Esophagus squamous epithelium (tissue), 5 donors: ENCODE data around the gene TP53I11. TPM values are rescaled to one million over a fixed set of nuclear protein-coding genes. Genes with fewer than 3 reads are reported as not detected.

Source experiments
- DNase-seq: peaks from one replicate; lab custom pipeline; 2025; lab: John Stamatoyannopoulos, UW
- H3K27ac ChIP-seq, 4 donors: fragments of 200-600 bp; sonication (generic); one replicate each; pipeline ENCODE4 v1.5.1; 2016 to 2019; ENCODE audit warnings: mild to moderate bottlenecking in 1 of 4
- H3K27me3 ChIP-seq, 4 donors: fragments of 200-600 bp; sonication (generic); 1 replicate in 3 of 4; 2 replicates in 1 of 4; pipeline versions ENCODE4 v1.5.1 to v1.6.0; 2017 to 2021; ENCODE audit warnings: antibody characterized with exemption in 1 of 4
- H3K36me3 ChIP-seq, 3 donors: fragments of 200-600 bp; sonication (generic); one replicate each; pipeline ENCODE4 v1.5.1; 2016 to 2019
- H3K4me1 ChIP-seq, 3 donors: fragments of 200-600 bp; sonication (generic); one replicate each; pipeline ENCODE4 v1.5.1; 2017 to 2019
- H3K4me3 ChIP-seq, 4 donors: fragments of 200-600 bp; sonication (generic); 1 replicate in 3 of 4; 2 replicates in 1 of 4; pipeline ENCODE4 v1.5.1; 2016 to 2019; ENCODE audit warnings: mild to moderate bottlenecking in 2 of 4, moderate library complexity in 1 of 4
- H3K9me3 ChIP-seq, 3 donors: fragments of 200-600 bp; sonication (generic); one replicate each; pipeline ENCODE4 v1.5.1; 2016 to 2019
- CTCF ChIP-seq, 6 experiments: fragments of 450-650 bp in 4 of 6; fragments of 200-600 bp in 2 of 6; sonication (generic) in 2 of 6; IDR thresholded peaks; one replicate each; pipeline ENCODE4 v1.5.1; 2016 to 2019; ENCODE audit warnings: antibody characterized with exemption in 6 of 6, mild to moderate bottlenecking in 4 of 6, moderate library complexity in 4 of 6
- POLR2A ChIP-seq, 4 donors: fragments of 450-650 bp; IDR thresholded peaks; one replicate each; pipeline ENCODE4 v1.6.1; 2017; ENCODE audit warnings: antibody characterized with exemption in 4 of 4, mild to moderate bottlenecking in 4 of 4, moderate library complexity in 3 of 4
- WGBS, 2 donors: methylation state at CpG; one replicate each; pipeline ENCODE4 v1.1.5; 2018; 5-methylcytosine and 5-hydroxymethylcytosine counted together
- intact Hi-C: fragments of 100-400 bp; cut with DNase I; formaldehyde crosslinking; loops from one replicate; pipeline ENCODE4 v1.15.0; 2022
- total RNA-seq, 4 donors: library from RNA; depleted of rRNA; stranded (reverse); fragments of >200 nt; gene quantifications; one replicate each; pipeline ENCODE4 v1.1.0, GENCODE V29; 2016
- donor health status: DM: yes; HTN: yes; CAD: no.

Gene TP53I11
- total RNA-seq, 4 donors from 2014 or later, result 27.3 to 32.1 (median 29.0) TPM

DNA sequence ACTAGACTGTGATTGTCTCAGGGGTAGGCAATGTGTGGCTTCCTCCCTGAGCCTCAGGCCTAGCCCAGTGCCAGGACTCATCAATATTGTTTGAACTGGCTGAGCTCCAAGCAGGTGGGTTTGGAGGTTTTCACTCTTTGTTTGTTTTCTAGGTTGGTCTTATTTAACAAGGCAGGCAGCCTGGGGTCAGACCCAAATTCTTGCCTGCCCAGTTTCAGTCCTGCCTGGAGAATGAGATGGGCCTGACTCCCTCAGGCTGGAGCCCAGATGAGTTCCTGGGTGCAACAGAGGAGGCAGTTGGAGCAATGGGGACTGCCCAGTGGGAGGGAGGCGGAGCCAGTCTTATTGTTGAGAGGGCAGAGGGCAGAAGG, 28.3 kb upstream of the TP53I11 start:
- 88% methylated on average over 1 of the region's 1 CpG; no CpG with 5 or more reads in 1 of the 2 donors for WGBS, 2 donors
- H3K27me3 ChIP-seq, result peaks cover 0 to 26% (median 0%) of the 10 kb centered on the region in 4 donors
- H3K4me3 ChIP-seq, result no peak overlapping the region
- H3K9me3 ChIP-seq, result no peaks in the 10 kb centered on the region
- no peaks in the 10 kb centered on the region for H3K36me3 ChIP-seq
- no peak for DNase-seq
- peak overlapping the region; percentile 34 to 83 (median 61) for H3K27ac ChIP-seq
- intact Hi-C loops, result no loop called here
- peaks cover 5 to 43% (median 28%) of the 10 kb centered on the region in 3 donors for H3K4me1 ChIP-seq
- no peak for TF ChIP-seq CTCF (IDR thresholded peaks at IDR 0.05)
- TF ChIP-seq POLR2A (IDR thresholded peaks at IDR 0.05), result no peak

GRCh38 chr11:44978274-44978960, 27.7 kb upstream of the TP53I11 start:
- peaks cover 0 to 26% (median 0%) of the 10 kb centered on the region in 4 donors for H3K27me3 ChIP-seq
- no peaks in the 10 kb centered on the region for H3K9me3 ChIP-seq
- peaks cover 5 to 43% (median 28%) of the 10 kb centered on the region in 3 donors for H3K4me1 ChIP-seq
- intact Hi-C loops, result no loop called here
- peak overlapping the region in 3 of 4 donors; percentile 53 to 83 (median 58) for H3K27ac ChIP-seq
- no peak overlapping the region for H3K4me3 ChIP-seq
- no peak for TF ChIP-seq CTCF (IDR thresholded peaks at IDR 0.05)
- no peak for TF ChIP-seq POLR2A (IDR thresholded peaks at IDR 0.05)
- no peak for DNase-seq
- no peaks in the 10 kb centered on the region for H3K36me3 ChIP-seq
- WGBS, 2 donors, result 33 to 48% methylated on average over 3 of the region's 3 CpGs

DNA sequence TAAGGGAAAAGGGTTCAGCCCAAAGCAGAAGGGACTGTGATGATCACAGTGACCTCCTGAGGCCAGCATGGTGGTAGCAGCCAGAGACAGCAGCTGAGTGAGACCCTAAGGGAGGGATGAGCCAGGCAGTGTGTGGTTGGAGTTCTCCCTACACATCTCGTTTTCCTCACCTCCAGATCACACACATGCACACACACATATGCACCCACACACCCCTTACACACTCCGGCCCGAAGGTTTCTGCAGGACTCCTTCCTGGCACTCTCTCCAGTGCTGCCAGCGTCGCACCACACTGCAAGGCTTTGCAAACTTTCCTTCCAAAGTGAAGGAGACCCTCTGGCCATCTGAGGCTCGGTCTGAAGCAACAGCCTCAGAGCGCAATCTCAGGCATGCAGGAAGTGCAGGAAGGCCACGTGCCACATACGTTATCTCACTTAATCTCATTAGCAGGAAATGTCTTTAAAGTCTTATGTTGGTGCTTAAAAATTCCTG, 26.9 kb upstream of the TP53I11 start:
- TF ChIP-seq CTCF (IDR thresholded peaks at IDR 0.05), result no peak
- TF ChIP-seq POLR2A (IDR thresholded peaks at IDR 0.05), result no peak
- Histone ChIP-seq H3K9me3 (no peaks in the 10 kb centered on the region), H3K4me1 (peaks cover 5 to 43% (median 28%) of the 10 kb centered on the region in 3 donors), H3K36me3 (no peaks in the 10 kb centered on the region), H3K4me3 (no peak overlapping the region), H3K27ac (peak overlapping the region in 1 of 4 donors; percentile 33), H3K27me3 (peaks cover 0 to 26% (median 0%) of the 10 kb centered on the region in 4 donors)
- DNase-seq, result no peak
- 25 to 33% methylated on average over 9 of the region's 9 CpGs for WGBS, 2 donors
- intact Hi-C loops, result no loop called here

- H3K36me3 ChIP-seq, result no peaks in the 10 kb centered on the region
- H3K4me1 ChIP-seq, result peaks cover 5 to 43% (median 28%) of the 10 kb centered on the region in 3 donors
- H3K27ac ChIP-seq, result no peak overlapping the region
- 78 to 89% methylated on average over 3 to 5 of the region's 5 CpGs for WGBS, 2 donors
- intact Hi-C loops, result no loop called here
- peaks cover 0 to 26% (median 0%) of the 10 kb centered on the region in 4 donors for H3K27me3 ChIP-seq
- no peaks in the 10 kb centered on the region for H3K9me3 ChIP-seq
- no peak for TF ChIP-seq POLR2A (IDR thresholded peaks at IDR 0.05)
- DNase-seq, result no peak
- no peak overlapping the region for H3K4me3 ChIP-seq
These were observed 25.9 kb upstream of the TP53I11 start for GRCh38 chr11:44976576-44976975.

DNA sequence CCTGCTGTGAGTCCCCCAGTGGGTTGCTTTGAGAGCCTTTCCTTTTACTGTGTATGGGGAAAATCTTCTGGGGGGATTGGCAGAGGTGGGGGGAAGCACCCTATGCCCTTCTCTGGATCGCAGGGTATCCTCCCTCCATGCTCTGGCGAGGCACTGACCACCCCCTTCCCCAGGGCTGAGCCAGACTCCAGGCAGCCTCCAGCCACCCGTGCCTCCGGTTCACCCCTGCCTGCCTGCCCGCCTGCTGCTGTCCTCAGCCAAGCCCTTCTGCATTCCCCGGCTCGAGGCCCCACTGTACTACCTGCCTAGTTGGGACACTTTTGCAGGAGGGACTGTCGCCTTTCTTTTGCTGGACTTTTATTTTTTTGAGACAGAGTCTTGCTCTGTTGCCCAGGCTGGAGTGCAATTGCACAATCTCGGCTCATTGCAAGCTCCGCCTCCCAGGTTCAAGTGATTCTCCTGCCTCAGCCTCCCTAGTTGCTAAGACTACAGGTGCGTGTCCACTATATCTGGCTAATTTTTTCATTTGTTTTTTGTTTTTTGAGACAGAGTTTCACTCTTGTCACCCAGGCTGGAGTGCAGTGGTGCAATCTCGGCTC, 23.8 kb upstream of the TP53I11 start:
- H3K27ac ChIP-seq, result no peak overlapping the region
- H3K27me3 ChIP-seq, result peaks cover 0 to 30% (median 0%) of the 10 kb centered on the region in 4 donors
- H3K4me3 ChIP-seq, result no peak overlapping the region
- TF ChIP-seq CTCF (IDR thresholded peaks at IDR 0.05), result no peak
- no peak for TF ChIP-seq POLR2A (IDR thresholded peaks at IDR 0.05)
- H3K4me1 ChIP-seq, result peaks cover 5 to 26% (median 17%) of the 10 kb centered on the region in 3 donors
- no peak for DNase-seq
- no peaks in the 10 kb centered on the region for H3K36me3 ChIP-seq
- 79 to 88% methylated on average over 10 to 12 of the region's 12 CpGs for WGBS, 2 donors
- intact Hi-C loops, result no loop called here
- no peaks in the 10 kb centered on the region for H3K9me3 ChIP-seq
